Endothelial cell of umbilical vein (primary cell): ENCODE results near the gene LSR. TPM values are rescaled to one million over a fixed set of nuclear protein-coding genes. Genes with fewer than 3 reads are reported as not detected.

Experiments used
- BruUV-seq: library from RNA; stranded (reverse); fragments of 400-500 nt; replicated peaks from 2 replicates; lab custom pipeline; 2021; lab: Mats Ljungman, UMichigan
- CTCF ChIA-PET: fragments of 300-600, 350-600 bp; sonication (Branson Sonifier 250); formaldehyde crosslinking; loops from one replicate; lab custom pipeline; 2021; ENCODE audit warnings: antibody characterized with exemption, inconsistent platforms; lab: Charles Lee
- POLR2A ChIA-PET: fragments of 300-600, 350-600 bp; sonication (Branson Sonifier 250); formaldehyde crosslinking; loops from one replicate; lab custom pipeline; 2021; ENCODE audit warnings: antibody characterized with exemption, inconsistent platforms; lab: Charles Lee
- DNase-seq: peaks from one replicate; pipeline ENCODE4 v3.0.0-alpha.2; 2011; ENCODE audit warnings: low read depth, low spot score
- FAIRE-seq: peaks from 2 replicates; lab custom pipeline; 2011; peaks lifted over from hg19 to GRCh38; lab: Jason Lieb, UNC
- H2AFZ ChIP-seq: 2 replicates; pipeline ENCODE4 v1.6.0; 2012; ENCODE audit warnings: low read depth, low read length, control low read depth, inconsistent platforms
- H3K27ac ChIP-seq: 2 replicates; pipeline ENCODE4 v1.5.1; 2011; ENCODE audit warnings: low read depth, mild to moderate bottlenecking, control low read depth, low read length, moderate library complexity; ENCODE audit not compliant: insufficient read depth
- H3K27me3 ChIP-seq, 2 experiments: 2 replicates each; pipeline versions ENCODE4 v1.6.0 to v1.6.1; 2011; ENCODE audit warnings: low read length in 2 of 2, mixed read lengths in 1 of 2; ENCODE audit not compliant: control insufficient read depth in 2 of 2, insufficient read depth in 2 of 2
- H3K36me3 ChIP-seq, 2 experiments: 2 replicates in 1 of 2; 3 replicates in 1 of 2; pipeline ENCODE4 v1.5.1; 2011; ENCODE audit warnings: low read length in 2 of 2, mild to moderate bottlenecking in 1 of 2, moderate library complexity in 1 of 2; ENCODE audit not compliant: control insufficient read depth in 2 of 2, insufficient read depth in 2 of 2; ENCODE audit errors: extremely low read depth in 1 of 2
- H3K4me1 ChIP-seq: 3 replicates; pipeline ENCODE4 v1.5.1; 2011; ENCODE audit warnings: mild to moderate bottlenecking, low read length; ENCODE audit not compliant: control insufficient read depth, insufficient read depth; ENCODE audit errors: extremely low read depth
- H3K4me2 ChIP-seq: 2 replicates; pipeline ENCODE4 v1.6.1; 2011; ENCODE audit warnings: low read length, control low read depth, mixed read lengths; ENCODE audit not compliant: insufficient read depth
- H3K4me3 ChIP-seq, 3 experiments: fragments of 200-600 bp in 1 of 3; sonication (generic), shearing (Covaris generic) in 1 of 3; replicated peaks in 1 of 3; 2 replicates each; pipeline ENCODE4 v1.5.1; 2011 to 2016; ENCODE audit warnings: control low read depth in 3 of 3, low read length in 3 of 3, mild to moderate bottlenecking in 2 of 3, inconsistent platforms in 1 of 3, low read depth in 1 of 3, moderate library complexity in 1 of 3; ENCODE audit not compliant: insufficient read depth in 1 of 3
- H3K79me2 ChIP-seq: 2 replicates; pipeline ENCODE4 v1.6.0; 2012; ENCODE audit warnings: low read length, inconsistent platforms; ENCODE audit not compliant: control insufficient read depth, insufficient read depth
- H3K9ac ChIP-seq: replicated peaks from 2 replicates; pipeline ENCODE3; 2011; ENCODE audit warnings: low read length, control low read depth; ENCODE audit not compliant: insufficient read depth; ENCODE audit errors: extremely low read depth
- H3K9me1 ChIP-seq: replicated peaks from 3 replicates; pipeline ENCODE4 v1.6.0; 2011; ENCODE audit warnings: mild to moderate bottlenecking, low read length; ENCODE audit not compliant: control insufficient read depth, insufficient read depth; ENCODE audit errors: extremely low read depth
- H3K9me3 ChIP-seq: replicated peaks from 2 replicates; pipeline ENCODE4 v1.5.1; 2012; ENCODE audit warnings: low read length, inconsistent platforms; ENCODE audit not compliant: control insufficient read depth, insufficient read depth
- H4K20me1 ChIP-seq: replicated peaks from 2 replicates; pipeline ENCODE3; 2011; ENCODE audit warnings: mild to moderate bottlenecking, low read length; ENCODE audit not compliant: control insufficient read depth, insufficient read depth; ENCODE audit errors: extremely low read depth
- CTCF ChIP-seq, 2 donors: IDR thresholded peaks; 1 replicate in 1 of 2; 2 replicates in 1 of 2; pipeline ENCODE4 v1.5.1; 2011; ENCODE audit warnings: low read length in 2 of 2, mild to moderate bottlenecking in 2 of 2, moderate library complexity in 2 of 2, control low read depth in 1 of 2, inconsistent platforms in 1 of 2, low read depth in 1 of 2; ENCODE audit not compliant: insufficient read depth in 1 of 2; ENCODE audit errors: extremely low read depth in 1 of 2
- EZH2 ChIP-seq: IDR thresholded peaks from 2 replicates; pipeline ENCODE4 v1.6.1; 2012; ENCODE audit warnings: borderline replicate concordance, low read depth, mild to moderate bottlenecking, moderate library complexity, low read length, inconsistent platforms; ENCODE audit not compliant: severe bottlenecking
- FOS ChIP-seq: IDR thresholded peaks from 2 replicates; pipeline ENCODE4 v1.6.1; 2011; ENCODE audit warnings: mild to moderate bottlenecking, low read length, moderate library complexity, borderline replicate concordance; ENCODE audit not compliant: insufficient read depth
- GATA2 ChIP-seq: IDR thresholded peaks from 2 replicates; pipeline ENCODE4 v1.7.0; 2011; ENCODE audit warnings: low read depth, mild to moderate bottlenecking, moderate library complexity, mixed read lengths, low read length; ENCODE audit not compliant: insufficient read length, insufficient read depth
- JUN ChIP-seq: IDR thresholded peaks from 2 replicates; pipeline ENCODE4 v1.6.1; 2011; ENCODE audit warnings: borderline replicate concordance, low read depth; ENCODE audit not compliant: insufficient read length, insufficient read depth
- MYC ChIP-seq: IDR thresholded peaks from one replicate; pipeline ENCODE4 v1.6.1; 2011; ENCODE audit warnings: mild to moderate bottlenecking, low read depth, low read length
- POLR2A ChIP-seq: IDR thresholded peaks from 2 replicates; pipeline ENCODE4 v1.6.1; 2012; ENCODE audit warnings: low read depth, mild to moderate bottlenecking, control low read depth, low read length
- POLR2AphosphoS5 ChIP-seq: IDR thresholded peaks from 2 replicates; pipeline ENCODE4 v1.6.1; 2012; ENCODE audit warnings: low read depth, mild to moderate bottlenecking, control low read depth, low read length, moderate library complexity; ENCODE audit not compliant: insufficient read depth
- dilution Hi-C: fragments of 300-500 bp; cut with MboI; formaldehyde crosslinking; loops from one replicate; pipeline ENCODE4 v1.15.0; 2019; ENCODE audit warnings: low sequenced_read_pairs; ENCODE audit not compliant: extremely low pct_ligation_motif_present
- intact Hi-C: fragments of 100-400 bp; cut with micrococcal nuclease; formaldehyde crosslinking; loops from one replicate; pipeline ENCODE4 v1.10.0; 2022
- polyA plus RNA-seq, 4 experiments: library from polyadenylated mRNA; depleted of rRNA in 3 of 4; stranded (reverse) in 3 of 4; unstranded in 1 of 4; fragments of >200 nt; gene quantifications; 2 replicates each; pipeline versions ENCODE4 v1.2.1 to v1.2.3, GENCODE V29; 2011 to 2012; ENCODE audit warnings: missing spikeins in 1 of 4
- total RNA-seq: library from RNA; stranded (reverse); gene quantifications from 2 replicates; pipeline ENCODE4 v1.2.3, GENCODE V29; 2021
- TF ChIP-seq, protein P1 (sequence below): IDR thresholded peaks from 2 replicates; pipeline ENCODE4 v1.6.1; 2011; ENCODE audit not compliant: insufficient read depth, insufficient read length

The LSR gene
- total and polyA plus RNA-seq, 2 donors (not counting 3 experiments of a cell fraction or from before 2014, with no cell fraction given): 0.76 to 1.0 TPM

- FAIRE-seq (no peak), DNase-seq (no peak)
- ChIA-PET CTCF (no interaction called here), POLR2A (no interaction called here)
- no peak overlapping the region for H2AFZ ChIP-seq
- H3K9me1 ChIP-seq: no peaks in the 10 kb centered on the region
- no peak overlapping the region for H3K4me3 ChIP-seq
- H4K20me1 ChIP-seq: no peaks in the 10 kb centered on the region
- no peaks in the 10 kb centered on the region for H3K9me3 ChIP-seq
- TF ChIP-seq POLR2A (no peak), GATA2 (no peak), POLR2AphosphoS5 (no peak), JUN (no peak), MYC (no peak), CTCF (IDR thresholded peaks at IDR 0.05; ENCODE audit: extremely low read depth in 1 of 2, insufficient read depth in 1 of 2, low read depth in 1 of 2, low read length in 2 of 2) (no peak), FOS (no peak), EZH2 (no peak)
- TF ChIP-seq, protein P1, sequence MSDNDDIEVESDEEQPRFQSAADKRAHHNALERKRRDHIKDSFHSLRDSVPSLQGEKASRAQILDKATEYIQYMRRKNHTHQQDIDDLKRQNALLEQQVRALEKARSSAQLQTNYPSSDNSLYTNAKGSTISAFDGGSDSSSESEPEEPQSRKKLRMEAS: no peak
- intact Hi-C loops (no loop called here), dilution Hi-C loops (no loop called here)
- no peaks in the 10 kb centered on the region for H3K36me3 ChIP-seq
- no TSS peak for BruUV-seq
- H3K9ac ChIP-seq: no peak overlapping the region
- no peaks in the 10 kb centered on the region for H3K27me3 ChIP-seq
- no peak overlapping the region for H3K27ac ChIP-seq
- H3K79me2 ChIP-seq: no peaks in the 10 kb centered on the region
- no peaks in the 10 kb centered on the region for H3K4me1 ChIP-seq
- no peak overlapping the region for H3K4me2 ChIP-seq
Measured at GRCh38 chr19:35297922-35298321, 49.1 kb downstream of the LSR start.
